SJCRH30 (cell line): ENCODE data around the gene LDHD. TPM values are rescaled to one million over a fixed set of nuclear protein-coding genes. Genes with fewer than 3 reads are reported as not detected.

Experiments used
- DNase-seq, 2 experiments: peaks; one replicate each; pipeline ENCODE4 v3.0.0-alpha.2; 2015 to 2020
- H3K27ac ChIP-seq: fragments of 250-450 bp; sonication (Bioruptor Pico); 2 replicates; pipeline ENCODE4 v1.5.1; 2020; ENCODE audit warnings: mild to moderate bottlenecking, moderate library complexity
- H3K27me3 ChIP-seq: fragments of 250-450 bp; sonication (Bioruptor Pico); 2 replicates; pipeline ENCODE4 v1.5.1; 2020; ENCODE audit warnings: mild to moderate bottlenecking, moderate library complexity
- H3K36me3 ChIP-seq: fragments of 250-450 bp; sonication (Bioruptor Pico); 2 replicates; pipeline ENCODE4 v1.5.1; 2020; ENCODE audit warnings: mild to moderate bottlenecking, moderate library complexity
- H3K4me1 ChIP-seq: fragments of 250-450 bp; sonication (Bioruptor Pico); 2 replicates; pipeline ENCODE4 v1.5.1; 2020; ENCODE audit warnings: mild to moderate bottlenecking, moderate library complexity
- H3K4me3 ChIP-seq: fragments of 250-450 bp; sonication (Bioruptor Pico); 2 replicates; pipeline ENCODE4 v1.5.1; 2020; ENCODE audit warnings: mild to moderate bottlenecking, moderate library complexity
- H3K9me3 ChIP-seq: fragments of 250-450 bp; sonication (Bioruptor Pico); replicated peaks from 2 replicates; pipeline ENCODE4 v1.5.1; 2020; ENCODE audit warnings: mild to moderate bottlenecking, moderate library complexity
- total RNA-seq: library from RNA; depleted of rRNA; stranded (reverse); fragments of >200 nt; shearing (Covaris generic); gene quantifications from 2 replicates; pipeline ENCODE4 v1.2.3, GENCODE V29; 2014

LDHD gene
- total RNA-seq, 1 experiment from 2014 or later, result 0.08 TPM

DNA sequence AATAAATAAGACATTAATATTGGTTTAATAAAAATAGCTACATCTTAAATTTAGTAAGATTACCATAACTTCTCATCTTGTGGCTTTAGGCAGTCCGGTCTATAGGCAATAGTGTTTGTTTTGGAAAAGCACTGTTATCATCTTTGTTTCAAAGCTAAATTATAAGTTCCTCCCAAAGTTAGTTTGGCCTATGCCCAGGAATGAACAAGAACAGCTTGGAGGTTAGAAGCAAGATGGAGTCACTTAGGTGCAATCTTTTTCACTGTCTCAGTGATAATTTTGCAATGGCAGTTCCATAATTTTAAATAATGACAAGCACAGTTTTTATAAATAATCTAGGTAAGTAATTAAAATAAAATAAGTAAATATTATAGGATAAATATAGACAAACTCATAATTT is 6.0 kb upstream of the LDHD start:
- Histone ChIP-seq H3K27me3 (no peaks in the 10 kb centered on the region), H3K4me3 (no peak overlapping the region), H3K4me1 (no peaks in the 10 kb centered on the region), H3K27ac (no peak overlapping the region), H3K36me3 (no peaks in the 10 kb centered on the region), H3K9me3 (no peaks in the 10 kb centered on the region)
- DNase-seq, result no peak

DNA sequence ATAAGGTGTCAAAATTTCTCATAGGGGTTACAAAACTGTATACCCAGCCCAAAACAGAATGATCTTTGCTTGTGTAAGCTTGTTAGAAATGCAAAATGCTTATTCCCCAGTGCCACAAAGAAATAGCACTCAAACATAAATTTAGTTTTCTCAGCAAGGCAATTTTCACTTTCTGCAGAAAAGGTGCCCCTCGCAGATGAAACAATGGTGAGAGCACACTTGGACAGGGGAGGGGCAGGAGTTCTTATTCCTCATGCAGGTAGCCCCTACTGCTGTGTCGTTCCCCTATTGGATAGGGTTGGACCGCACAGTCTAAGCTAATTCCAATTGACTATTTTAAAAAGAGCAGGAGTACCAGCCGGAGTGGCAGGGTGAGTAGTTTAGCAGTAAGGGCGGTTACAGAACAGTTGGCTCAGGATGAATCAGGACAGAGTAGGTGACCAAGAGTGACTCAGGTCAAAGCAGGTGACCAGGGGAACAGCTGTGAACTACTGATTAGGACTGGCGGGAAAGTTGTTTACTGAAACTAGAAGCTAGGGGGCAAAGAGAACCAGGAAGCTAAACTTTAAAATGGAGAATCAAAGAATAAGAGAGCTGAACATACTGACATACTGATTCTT is 5.5 kb upstream of the LDHD start:
- Histone ChIP-seq H3K9me3 (no peaks in the 10 kb centered on the region), H3K4me1 (no peaks in the 10 kb centered on the region), H3K27me3 (no peaks in the 10 kb centered on the region), H3K36me3 (no peaks in the 10 kb centered on the region), H3K27ac (no peak overlapping the region), H3K4me3 (no peak overlapping the region)
- no peak for DNase-seq

DNA sequence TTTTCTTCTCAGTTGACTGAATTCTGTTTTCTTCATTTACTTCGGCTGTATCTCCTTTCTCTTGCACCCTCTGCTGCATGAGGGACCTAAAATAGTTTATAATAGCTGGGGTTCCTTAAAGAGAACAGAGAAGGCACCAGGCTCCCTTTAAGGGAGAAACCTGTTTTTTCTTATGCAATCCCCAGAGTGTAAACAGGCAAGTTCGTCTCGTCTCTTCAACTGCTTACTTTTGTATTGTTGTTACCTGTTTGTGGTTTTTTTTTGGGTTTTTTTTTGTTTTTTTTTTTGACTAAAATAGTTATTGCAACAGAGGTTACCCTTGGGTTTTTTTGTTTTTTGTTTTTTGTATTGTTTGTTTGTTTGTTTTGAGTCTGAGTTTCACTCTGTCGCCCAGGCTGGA is 3.7 kb upstream of the LDHD start:
- Histone ChIP-seq H3K27me3 (no peaks in the 10 kb centered on the region), H3K27ac (no peak overlapping the region), H3K4me1 (no peaks in the 10 kb centered on the region), H3K9me3 (no peaks in the 10 kb centered on the region), H3K4me3 (no peak overlapping the region), H3K36me3 (no peaks in the 10 kb centered on the region)
- DNase-seq, result no peak

DNA sequence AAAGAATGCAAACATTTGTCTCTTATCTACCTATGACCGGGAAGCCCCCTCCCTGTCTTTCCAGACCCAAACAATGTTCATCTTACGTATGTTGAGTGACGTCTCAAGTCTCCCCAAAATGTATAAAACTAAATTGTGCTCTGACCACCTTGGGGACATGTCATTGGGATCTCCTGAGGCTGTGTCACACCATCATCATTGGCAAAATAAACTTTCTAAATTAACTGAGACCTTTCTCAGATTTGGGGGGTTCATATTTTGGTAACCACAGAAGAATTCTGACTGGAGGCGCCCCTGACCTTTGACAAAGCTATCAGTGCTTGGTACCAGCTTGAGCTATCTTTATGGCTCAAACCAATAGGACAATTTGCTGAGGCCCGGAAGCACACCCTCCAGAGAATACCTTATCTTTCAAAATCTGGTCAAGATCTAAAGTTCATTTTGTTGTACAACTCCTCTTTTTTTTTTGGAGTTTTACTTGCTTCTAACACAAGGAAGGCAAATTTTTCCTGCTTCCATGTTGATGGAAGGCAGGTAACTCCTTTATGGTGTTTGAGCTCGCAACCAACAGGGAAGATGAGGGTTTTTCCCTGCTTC is 2.5 kb upstream of the LDHD start:
- Histone ChIP-seq H3K27me3 (no peaks in the 10 kb centered on the region), H3K9me3 (no peaks in the 10 kb centered on the region), H3K4me1 (no peaks in the 10 kb centered on the region), H3K27ac (no peak overlapping the region), H3K36me3 (no peaks in the 10 kb centered on the region), H3K4me3 (no peak overlapping the region)
- no peak for DNase-seq

DNA sequence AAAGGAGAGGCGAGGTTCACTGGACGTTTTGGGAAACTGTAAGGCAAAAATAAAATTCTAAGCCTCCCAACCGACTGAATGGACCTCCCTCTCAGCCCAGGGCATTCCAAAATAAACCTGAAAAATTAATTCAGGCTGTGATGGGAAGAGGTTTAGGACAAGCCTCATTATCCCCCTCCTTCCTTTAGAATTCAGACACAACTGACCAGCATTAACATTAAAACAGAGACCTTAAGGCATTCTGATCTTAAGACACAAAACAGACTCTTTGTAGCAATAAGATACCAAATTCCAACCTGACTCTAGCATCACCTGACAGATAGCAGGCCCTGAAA is 298 bp upstream of the LDHD start:
- Histone ChIP-seq H3K4me1 (no peaks in the 10 kb centered on the region), H3K27me3 (no peaks in the 10 kb centered on the region), H3K4me3 (no peak overlapping the region), H3K27ac (no peak overlapping the region), H3K36me3 (no peaks in the 10 kb centered on the region), H3K9me3 (no peaks in the 10 kb centered on the region)
- no peak for DNase-seq

DNA sequence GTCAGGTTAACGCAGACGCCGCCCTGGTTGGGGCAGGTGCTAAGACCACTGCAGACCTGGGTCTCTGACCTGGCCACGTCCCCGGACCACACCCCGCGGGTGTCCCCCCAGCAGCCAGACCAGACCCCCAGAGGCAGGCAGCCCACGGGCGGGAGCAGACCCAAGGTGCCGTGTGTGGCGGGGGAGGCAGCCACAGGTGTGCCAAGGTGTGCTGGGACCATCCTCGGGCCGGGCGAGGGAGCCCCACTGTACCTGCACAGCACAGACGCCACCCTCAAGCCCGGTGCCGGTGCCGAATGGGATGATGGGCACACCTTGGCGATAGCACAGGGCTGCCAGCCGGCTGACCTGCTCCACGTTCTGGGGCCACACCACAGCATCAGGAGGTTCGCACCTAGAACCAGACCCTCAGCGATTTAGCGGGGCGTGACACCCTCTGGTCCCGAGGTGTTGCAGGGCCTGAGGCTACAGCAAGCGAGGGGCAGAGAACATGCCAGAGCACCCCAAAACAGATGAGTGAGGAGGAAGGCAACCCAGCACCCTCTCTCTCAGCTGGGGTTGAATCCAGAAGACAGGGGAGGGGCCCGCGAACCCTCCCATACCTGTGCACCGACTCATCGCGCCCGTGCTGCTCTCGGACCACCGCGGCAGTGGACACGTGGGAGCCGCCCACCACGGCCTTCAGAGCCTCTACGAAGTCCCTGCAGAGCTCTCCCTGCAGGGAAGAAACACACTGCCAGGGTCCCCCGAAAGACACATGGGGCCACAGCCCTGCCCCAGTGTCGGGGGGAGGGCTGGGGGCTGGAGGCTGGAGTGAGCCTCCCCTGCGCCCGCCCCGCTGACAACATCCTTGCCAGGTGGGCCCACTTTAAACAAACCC is 1.4 kb downstream of the LDHD start:
- Histone ChIP-seq H3K4me3 (no peak overlapping the region), H3K27ac (no peak overlapping the region), H3K9me3 (no peaks in the 10 kb centered on the region), H3K4me1 (peaks cover 3% of the 10 kb centered on the region; the same call in 1 of the 2 replicates), H3K36me3 (no peaks in the 10 kb centered on the region), H3K27me3 (no peaks in the 10 kb centered on the region)
- no peak for DNase-seq

DNA sequence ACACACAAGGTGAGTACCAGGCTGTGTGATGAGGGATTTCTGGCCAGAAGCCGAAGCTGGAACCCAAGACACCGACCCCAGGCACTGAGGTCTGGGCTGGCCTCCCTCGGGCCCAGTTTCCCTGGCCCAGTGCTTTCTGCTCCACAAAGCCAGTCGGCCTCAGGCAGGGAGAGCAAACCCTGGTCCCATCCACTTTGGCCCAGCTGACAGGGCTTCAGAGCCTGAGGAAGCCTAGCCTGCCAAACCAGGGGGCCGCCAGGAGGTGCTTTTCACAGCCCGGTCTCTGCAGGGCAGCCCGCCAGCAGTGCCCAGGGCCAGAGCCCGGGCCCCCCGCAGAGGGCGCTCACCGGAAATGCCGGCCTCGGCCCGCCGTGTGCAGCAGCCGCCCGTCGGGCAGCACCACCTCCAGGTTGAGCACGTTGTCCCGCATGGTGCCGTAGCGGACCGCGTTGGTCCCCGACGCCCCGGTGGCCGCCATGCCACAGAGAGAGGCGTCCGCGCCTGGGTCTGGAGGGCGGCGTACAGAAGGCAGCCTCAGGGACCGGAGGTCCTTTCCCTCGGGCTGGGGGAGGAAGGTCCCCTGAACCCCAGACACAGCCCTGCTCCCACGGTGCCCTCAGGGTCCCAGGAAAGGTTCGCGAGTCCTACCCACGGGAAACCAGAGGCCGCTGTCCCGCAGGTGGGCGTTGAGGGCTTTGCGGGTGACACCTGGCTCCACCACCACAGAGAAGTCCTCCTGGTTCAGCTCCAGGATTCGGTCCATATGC is 2.2 kb downstream of the LDHD start:
- DNase-seq, result no peak
- Histone ChIP-seq H3K4me3 (no peak overlapping the region), H3K9me3 (no peaks in the 10 kb centered on the region), H3K27me3 (no peaks in the 10 kb centered on the region), H3K27ac (no peak overlapping the region), H3K4me1 (peaks cover 8% of the 10 kb centered on the region), H3K36me3 (no peaks in the 10 kb centered on the region)

DNA sequence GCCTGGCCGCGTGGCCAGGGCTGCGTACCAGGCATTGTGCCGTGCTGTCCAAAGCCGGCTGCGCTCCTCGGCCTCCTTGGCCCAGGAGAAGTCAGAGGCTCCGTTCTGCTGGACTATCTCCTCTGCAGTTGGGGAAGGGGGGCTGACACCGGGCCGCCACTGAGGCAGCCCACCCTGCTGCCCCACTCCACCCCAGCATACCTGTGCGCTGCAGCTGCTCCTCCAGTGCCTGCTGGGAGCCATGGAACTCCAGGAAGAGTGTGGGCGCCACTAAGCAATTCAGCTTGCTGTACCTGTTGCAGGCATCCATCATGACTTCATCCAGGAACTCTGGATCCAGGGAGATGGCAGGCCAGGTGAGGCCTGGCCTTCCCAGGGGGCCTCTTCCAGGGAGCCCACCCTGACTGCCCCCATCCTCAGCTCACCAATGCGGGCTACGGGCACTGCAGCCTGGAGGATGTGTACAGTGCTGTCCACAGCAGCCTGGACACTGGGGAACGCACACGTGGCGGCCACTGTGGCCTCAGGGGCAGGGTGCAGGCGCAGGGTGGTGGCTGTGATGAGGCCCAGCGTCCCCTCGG is 2.9 kb downstream of the LDHD start:
- H3K27me3 ChIP-seq, result no peaks in the 10 kb centered on the region
- H3K4me1 ChIP-seq, result peaks cover 8% of the 10 kb centered on the region
- H3K36me3 ChIP-seq, result no peaks in the 10 kb centered on the region
- DNase-seq, result no peak
- H3K9me3 ChIP-seq, result no peaks in the 10 kb centered on the region
- H3K4me3 ChIP-seq, result no peak overlapping the region
- no peak overlapping the region for H3K27ac ChIP-seq

DNA sequence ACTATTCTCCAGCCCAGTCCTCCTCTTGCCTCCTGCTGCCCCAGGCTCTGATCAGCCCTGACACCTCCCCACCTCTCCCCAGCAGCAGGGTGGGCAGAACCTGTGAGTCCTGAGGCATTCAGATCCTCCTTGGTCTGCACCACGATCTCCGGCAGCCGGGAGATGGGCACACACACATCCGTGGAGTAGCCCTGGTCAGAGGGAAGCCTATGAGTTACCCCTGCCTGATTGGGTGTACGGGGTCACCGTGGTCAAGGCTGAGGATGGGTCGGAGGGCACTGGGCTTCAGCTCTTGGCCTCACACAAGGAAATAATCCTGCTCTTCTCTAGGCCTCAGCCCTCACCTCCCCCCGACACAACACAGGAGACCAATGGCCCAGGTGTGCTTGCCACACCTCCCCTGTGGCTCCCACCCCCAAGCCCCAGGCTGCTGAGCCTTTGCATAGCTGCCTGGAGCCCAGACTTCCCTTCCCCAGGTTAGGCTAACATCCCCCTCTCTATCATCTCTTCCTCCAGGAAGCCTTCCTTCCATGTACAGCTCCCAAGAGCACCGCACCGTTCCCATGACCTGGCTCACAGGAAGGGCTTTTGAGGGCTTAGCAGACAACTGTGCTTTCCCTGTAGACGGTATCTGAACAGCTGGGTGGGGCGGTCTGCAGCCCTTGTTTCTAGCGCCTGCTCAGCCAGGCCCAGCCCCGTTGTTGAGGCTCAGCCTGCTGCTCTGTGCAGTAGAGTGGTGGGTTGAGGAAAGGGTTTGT is 3.7 kb downstream of the LDHD start:
- Histone ChIP-seq H3K9me3 (no peaks in the 10 kb centered on the region), H3K36me3 (no peaks in the 10 kb centered on the region), H3K4me3 (no peak overlapping the region), H3K27ac (no peak overlapping the region), H3K4me1 (peaks cover 8% of the 10 kb centered on the region), H3K27me3 (no peaks in the 10 kb centered on the region)
- DNase-seq, result peak; percentile 43 to 47

DNA sequence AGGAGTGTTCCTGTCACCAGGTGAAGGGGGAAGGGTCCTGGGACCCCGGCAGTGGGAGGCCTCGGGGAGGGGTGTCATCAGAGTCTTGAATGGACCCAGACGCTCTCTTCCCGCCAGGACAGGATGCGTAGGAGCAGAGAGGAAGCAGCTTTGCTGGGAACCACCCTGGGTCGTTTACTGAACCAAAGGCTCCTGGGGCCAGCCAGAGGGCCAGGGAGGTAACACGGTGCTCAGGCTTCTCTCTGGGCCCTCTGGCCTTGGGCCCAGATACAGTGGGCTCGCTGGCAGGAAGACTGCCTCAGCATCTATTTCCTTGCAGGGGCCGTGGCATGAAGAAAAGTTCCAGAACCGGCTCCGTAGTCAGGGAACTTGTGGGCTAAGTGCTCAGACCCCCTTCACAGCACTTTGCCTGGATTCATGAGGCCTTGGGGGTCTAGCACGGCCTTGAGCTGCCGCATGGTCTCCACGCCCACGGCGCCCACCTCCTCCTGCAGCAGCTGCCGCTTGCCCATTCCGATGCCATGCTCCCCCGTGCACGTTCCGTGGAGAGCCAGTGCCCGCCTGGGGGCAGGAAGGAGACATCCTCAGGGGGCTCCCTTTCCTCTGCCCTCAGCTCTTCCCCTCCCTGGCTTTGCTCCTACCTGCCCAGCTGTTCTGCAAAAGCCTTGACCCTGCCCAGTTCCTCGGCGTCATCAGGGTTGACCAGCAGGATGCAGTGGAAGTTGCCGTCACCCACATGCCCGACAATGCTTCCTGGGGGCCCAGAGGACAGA is 4.4 kb downstream of the LDHD start:
- Histone ChIP-seq H3K27ac (no peak overlapping the region), H3K27me3 (no peaks in the 10 kb centered on the region), H3K9me3 (no peaks in the 10 kb centered on the region), H3K4me3 (no peak overlapping the region), H3K36me3 (no peaks in the 10 kb centered on the region), H3K4me1 (peaks cover 8% of the 10 kb centered on the region)
- DNase-seq, result no peak

DNA sequence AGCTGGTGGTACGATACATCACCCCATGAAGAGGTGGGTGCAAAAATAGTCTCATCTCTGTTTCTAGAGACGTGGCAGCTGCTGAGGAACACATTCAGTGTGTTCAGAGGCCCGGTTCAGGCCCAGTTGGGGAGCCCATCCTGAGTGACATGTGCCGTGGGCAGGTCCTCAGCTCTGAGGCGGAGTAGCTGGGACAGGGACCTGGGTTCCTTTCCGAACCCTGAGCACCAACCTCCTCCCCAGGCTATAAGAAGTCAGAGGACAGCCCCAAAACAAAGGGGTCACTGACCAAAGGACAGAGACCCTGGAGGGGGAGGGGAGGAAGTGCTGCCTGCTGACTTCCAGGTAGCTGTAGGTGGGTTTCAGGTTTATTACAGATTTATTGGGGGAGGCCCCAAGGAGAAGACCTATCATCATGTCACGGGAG is 5.1 kb downstream of the LDHD start:
- Histone ChIP-seq H3K27ac (no peak overlapping the region), H3K4me1 (peaks cover 8% of the 10 kb centered on the region)

DNA sequence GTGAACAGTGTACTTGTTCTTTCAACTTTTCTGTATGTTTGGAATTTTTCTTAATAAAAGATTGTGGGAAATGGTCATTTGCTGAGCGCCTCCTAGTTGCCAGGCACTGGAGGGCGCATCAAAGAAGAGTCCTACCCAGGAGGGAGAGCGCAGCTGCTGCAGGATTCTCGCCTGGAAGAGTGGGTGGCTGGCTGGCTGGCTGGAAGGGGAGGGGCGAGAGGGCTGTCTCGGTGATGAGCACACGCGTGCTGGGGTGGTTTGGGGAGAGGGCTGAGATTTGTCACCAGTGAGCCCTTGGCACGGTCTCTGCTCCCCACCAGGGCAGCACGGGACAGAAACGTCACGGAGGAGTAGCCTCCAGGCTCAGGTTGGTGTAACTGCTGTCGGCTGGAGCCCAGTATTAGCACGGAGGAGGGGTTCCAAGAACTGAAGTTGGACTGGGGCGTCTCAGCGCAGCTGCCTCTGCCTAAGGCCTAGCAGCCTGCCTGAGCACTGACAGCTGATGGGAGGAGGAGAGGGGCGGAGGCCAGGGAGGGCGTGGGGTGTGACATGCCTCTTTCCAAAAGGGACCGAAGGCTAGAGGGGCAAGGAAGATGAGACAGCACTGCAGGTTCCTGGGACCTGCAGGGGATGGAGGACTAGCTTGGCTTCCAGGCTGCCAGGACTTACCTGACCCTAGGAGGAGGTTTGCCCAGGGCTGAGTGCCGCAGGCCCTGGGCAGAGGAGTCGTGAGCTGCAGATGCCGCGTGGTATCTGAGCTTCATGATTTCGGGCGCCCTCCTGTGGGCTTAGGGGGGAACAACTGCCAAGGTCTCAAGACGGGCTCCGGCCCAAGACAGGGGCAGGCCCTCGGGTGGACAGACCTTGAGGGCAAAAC is 5.7 kb downstream of the LDHD start:
- H3K27me3 ChIP-seq, result no peaks in the 10 kb centered on the region
- H3K27ac ChIP-seq, result peak overlapping the region; percentile 54
- no peaks in the 10 kb centered on the region for H3K36me3 ChIP-seq
- DNase-seq, result peak; percentile 84 to 91
- H3K9me3 ChIP-seq, result no peaks in the 10 kb centered on the region
- peak overlapping the region; percentile 47 for H3K4me3 ChIP-seq
- peaks cover 8% of the 10 kb centered on the region for H3K4me1 ChIP-seq

More for the DNA sequence above, 5.1 kb downstream of the LDHD start:
- no peak for DNase-seq
- Histone ChIP-seq H3K27me3 (no peaks in the 10 kb centered on the region), H3K9me3 (no peaks in the 10 kb centered on the region), H3K4me3 (peak overlapping the region; percentile 47; the same call in 1 of the 2 replicates), H3K36me3 (no peaks in the 10 kb centered on the region)
